ENCODE results near the gene NT5C.

DNA sequence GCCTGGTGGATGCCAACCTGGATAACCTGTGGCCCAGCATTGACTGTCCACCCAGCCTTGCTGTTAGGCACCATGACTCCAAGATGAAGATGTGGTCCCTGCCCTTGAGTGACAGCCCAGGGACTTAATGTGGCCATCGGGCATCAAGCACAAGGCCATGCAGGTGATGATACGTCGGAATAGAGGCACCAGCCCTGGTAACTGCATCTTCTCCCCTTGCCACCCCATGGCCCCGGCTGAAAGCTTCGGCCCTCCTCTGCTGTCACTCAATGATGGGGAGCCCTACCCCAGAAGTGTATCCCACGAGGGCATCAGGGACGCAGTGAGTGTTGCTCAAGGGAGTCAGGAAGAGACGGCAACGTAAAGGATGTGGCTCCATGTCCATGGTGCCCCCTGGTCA is 2.0 kb downstream of the NT5C start:
- TF ChIP-seq, protein P1, sequence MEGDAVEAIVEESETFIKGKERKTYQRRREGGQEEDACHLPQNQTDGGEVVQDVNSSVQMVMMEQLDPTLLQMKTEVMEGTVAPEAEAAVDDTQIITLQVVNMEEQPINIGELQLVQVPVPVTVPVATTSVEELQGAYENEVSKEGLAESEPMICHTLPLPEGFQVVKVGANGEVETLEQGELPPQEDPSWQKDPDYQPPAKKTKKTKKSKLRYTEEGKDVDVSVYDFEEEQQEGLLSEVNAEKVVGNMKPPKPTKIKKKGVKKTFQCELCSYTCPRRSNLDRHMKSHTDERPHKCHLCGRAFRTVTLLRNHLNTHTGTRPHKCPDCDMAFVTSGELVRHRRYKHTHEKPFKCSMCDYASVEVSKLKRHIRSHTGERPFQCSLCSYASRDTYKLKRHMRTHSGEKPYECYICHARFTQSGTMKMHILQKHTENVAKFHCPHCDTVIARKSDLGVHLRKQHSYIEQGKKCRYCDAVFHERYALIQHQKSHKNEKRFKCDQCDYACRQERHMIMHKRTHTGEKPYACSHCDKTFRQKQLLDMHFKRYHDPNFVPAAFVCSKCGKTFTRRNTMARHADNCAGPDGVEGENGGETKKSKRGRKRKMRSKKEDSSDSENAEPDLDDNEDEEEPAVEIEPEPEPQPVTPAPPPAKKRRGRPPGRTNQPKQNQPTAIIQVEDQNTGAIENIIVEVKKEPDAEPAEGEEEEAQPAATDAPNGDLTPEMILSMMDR (conservative IDR thresholded peaks at IDR 0.05; ENCODE audit: low read length), result no peak
- TF ChIP-seq EZH2phosphoT487 (IDR thresholded peaks at IDR 0.05; ENCODE audit: borderline replicate concordance, low read depth, low read length), result no peak

All from OCI-LY7 (cell line).